Mesangial cell (primary cell): Measurements from ENCODE around the gene IFT20. TPM values are rescaled to one million over a fixed set of nuclear protein-coding genes. Genes with fewer than 3 reads are reported as not detected.

Experiments used
- total RNA-seq: library from RNA; depleted of rRNA; stranded (reverse); fragments of >200 nt; gene quantifications from 2 replicates; pipeline ENCODE4 v1.2.3, GENCODE V29; 2015

Gene IFT20, protein sequence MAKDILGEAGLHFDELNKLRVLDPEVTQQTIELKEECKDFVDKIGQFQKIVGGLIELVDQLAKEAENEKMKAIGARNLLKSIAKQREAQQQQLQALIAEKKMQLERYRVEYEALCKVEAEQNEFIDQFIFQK
- 20.7 and 32.5 TPM in 2 replicates for total RNA-seq

DNA sequence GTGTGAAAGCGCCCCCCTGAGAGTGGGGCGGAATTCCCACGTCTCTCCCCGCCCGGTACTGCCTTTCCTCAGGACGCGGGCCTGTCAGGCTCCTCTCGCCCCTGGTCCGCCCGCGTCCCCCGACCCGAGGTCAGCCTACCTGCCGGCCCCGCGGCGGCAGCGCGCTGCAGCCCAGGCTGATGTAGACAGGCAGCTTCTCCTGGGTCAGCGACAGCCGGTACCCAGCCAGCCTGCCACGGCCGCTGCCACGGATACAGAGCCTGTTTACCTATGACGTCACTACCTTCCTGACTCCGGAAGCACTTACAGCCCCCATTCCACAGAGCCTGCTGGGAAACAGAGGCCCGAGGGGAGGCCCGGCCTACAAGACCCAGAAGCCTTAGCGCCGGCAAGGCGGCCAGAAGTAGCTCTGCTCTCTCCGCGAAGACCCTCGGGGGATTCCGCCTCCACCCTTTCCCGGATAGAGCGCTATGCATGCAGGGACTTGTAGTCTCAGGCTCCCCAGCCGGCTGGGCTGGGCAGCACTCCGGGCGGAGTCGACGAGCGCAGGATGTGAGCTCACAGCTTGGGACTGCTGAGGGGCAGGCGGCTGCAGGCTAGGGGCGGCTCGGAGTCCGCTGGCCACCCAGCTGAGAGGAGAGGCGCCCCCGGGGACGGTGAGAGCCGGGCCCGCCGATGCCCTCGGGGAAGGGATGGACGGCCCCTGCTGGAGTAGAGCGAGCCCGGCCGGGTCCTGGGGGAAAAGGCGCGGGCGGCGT lies at the start of gene IFT20, which contains the start of gene TNFAIP1:
Gene IFT20 (minus strand): TSS at position 272 of the 758 bp plus-strand sequence. CDS start 3,487 bp downstream, outside the sequence.
Gene TNFAIP1 (plus strand): TSS at position 561 of the 758 bp plus-strand sequence. CDS start 3,761 bp downstream, outside the sequence.

DNA sequence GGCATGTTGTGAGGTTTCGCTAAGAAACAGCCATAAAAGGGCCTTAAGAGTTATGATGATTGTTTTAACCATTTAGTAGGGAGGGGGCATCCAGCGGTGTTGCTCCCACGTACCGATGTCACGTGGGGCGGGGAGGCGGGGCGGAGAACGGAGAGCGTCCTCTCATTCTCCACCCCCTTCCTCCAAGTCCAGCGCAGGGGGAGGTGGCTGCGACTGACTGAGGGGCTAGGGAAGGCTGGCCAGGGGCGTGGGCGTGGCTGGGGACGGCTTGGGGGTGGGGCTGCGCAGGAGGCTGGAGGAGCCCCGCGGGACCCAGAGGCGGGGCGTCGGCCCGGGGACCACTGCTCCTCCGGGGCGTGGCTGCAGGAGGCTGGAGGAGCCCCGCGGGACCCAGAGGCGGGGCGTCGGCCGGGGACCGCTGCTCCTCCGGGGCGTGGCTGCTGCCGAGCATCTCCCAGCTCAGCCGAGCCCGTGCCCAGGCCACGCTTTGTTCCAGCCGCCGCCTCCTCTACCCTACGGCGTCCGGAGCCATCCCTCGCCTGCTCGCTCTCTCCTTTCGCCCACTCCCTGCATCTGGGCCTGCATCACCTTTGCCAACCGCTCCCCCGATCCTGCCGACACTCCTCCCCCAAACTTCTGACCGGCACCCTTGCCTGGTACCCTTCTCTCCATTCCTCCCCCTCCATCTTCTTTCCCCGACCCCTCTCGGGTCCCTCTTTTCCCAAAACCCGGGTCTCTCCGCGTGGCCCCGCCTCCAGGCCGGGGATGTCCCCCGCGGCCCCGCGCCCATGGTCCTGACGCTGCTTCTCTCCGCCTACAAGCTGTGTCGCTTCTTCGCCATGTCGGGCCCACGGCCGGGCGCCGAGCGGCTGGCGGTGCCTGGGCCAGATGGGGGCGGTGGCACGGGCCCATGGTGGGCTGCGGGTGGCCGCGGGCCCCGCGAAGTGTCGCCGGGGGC lies 36.3 kb upstream of the IFT20 start, which contains the start of gene SARM1:
Gene SARM1 (plus strand): TSS at position 450 of the 958 bp plus-strand sequence. CDS start 339 bp downstream, at position 789.

DNA sequence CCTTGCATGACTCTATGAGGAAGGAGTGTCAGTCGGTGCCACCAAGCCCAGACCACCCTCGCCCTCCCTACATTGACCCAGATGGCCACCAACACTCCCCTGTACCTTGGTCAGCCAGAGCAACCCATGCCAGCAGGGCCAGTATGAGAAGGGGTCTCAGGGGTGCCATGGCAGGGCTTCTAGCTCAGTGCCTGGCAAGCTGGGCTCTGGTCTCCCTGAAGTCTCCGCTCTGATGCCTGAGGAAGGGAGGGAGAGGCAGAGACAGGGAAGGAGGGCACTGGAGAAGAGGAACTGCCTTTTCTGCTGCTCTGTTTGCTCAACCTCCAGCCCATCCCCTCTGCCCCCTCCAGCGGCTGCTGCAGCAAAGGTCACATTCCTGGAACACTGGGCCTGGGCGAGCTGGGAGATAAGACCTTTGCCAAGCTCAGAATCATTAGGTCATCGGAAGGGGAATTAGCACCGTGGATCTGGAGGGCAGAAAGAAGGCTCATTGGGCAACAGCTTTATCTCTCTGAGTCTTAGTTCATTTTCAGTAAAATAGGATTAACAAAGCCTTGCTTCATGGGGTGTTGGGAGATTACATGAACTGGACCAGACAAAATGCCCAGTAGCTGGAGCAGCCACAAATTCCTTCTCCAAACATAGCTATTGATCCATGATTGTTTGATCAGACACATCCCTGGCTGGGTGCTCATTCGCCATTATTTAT lies 34.9 kb upstream of the IFT20 start, which contains the start of gene VTN:
Gene VTN (minus strand): TSS at position 273 of the 709 bp plus-strand sequence. CDS start 104 bp downstream, at position 169.

DNA sequence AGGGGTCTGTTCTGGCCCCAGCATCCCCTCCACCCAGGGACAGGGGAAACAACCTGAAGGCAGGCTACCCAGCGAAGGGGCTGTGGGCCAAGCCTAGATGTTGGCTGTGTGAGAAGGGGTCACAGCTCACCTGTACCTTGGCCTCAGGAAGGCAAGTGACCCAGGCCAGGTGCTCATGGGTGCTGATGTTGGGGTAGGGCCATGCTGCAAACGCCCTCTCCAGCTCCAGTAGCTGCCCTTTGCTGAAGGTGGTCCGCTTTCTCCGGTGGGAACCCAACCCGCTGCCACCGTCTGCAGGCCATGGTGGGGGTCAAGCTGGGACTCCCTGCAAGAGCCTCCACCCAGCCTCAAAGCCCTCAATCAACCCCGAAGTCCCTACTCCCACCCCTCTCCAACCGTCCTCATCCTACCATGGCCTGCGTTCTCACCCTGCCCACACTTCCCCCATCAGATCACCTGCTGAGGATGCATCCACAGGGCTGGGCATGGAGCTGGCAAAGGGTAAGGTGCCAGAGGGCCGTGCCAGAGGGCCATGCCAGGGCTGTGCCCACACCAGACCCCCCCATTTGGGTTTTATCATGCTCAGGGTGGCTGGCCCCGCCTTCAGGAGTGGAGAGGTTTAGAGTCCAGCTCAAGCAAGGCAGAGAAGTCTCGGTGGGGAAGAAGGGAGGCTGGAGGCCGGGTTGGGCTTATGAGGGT lies 29.5 kb upstream of the IFT20 start, which contains the start of gene SEBOX:
Gene SEBOX (minus strand): TSS at position 535 of the 699 bp plus-strand sequence. CDS start 48 bp downstream, at position 487.

DNA sequence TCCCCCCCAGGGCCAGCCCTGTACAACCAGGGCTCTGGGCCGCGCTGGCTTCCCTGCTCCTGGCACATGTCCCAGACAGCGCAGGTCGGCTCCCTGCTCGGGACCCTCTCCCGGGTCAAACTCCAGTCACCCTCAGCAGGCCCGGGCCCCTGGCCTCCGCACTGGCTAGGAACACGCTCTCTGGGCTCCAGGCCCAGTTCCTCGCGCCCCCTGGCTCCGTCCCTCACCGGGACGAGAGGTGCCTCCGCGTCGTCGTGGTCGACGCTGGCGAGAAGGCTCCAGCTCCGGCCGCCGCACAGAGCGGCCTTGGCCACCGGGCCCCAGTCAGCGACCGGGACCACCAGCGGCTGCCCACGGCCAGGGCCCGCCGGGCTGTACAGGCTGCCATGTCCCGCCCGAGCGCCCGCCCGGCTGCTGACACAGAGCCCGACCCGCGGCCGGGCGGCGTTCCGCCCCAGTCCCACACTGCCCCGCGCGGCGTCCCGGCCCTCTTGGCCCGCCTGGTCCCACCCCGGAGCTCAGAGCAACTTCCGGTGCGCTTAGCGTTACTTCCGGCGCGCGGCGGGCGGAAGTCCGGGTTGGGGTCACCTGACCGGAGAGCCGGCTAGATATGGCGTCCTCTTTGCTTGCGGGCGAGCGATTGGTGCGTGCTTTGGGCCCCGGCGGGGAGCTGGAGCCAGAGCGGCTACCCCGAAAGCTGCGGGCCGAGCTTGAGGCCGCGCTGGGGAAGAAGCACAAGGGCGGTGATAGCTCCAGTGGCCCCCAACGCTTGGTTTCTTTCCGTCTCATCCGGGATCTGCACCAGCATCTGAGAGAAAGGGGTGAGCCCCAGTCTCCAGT lies 22.0 kb upstream of the IFT20 start, which contains the start of gene POLDIP2:
Gene POLDIP2 (minus strand): TSS at position 467 of the 840 bp plus-strand sequence. CDS start 79 bp downstream, at position 388.

DNA sequence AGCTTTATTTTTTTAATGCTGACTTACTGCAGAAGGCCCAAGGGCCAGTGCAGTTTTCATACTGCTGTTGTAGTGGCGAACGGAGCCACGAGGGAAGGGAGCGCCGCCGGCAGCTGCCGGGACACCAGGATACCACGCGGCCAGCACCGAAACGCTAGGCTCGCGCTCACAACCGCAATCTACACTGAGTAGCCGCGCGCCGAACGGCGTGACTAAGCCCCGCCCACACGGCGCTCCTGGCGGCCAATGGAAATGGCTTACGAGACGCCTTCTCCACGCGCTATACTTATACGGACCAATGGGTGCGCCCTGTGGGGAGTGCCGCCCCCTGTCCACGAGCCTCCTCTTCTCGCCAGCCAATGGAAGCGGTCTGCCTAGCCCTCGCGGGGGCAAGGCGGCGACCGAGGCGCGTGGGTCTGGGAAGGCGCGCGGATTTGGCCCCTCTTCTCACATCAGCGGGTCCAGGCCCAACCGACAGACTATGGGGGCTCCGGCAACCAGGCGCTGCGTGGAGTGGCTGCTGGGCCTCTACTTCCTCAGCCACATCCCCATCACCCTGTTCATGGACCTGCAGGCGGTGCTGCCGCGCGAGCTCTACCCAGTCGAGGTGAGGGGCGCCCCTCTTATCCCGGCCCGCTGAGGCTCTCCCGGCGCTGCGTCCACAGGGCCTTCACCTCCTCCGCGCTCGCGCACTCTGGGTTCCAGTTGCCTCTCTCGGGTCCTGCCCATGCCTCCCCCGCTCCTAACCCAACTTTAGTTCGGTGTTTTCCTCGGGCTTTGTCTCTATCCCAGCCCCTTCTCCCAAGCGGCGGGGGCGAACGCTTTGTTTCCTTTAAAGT lies 16.3 kb downstream of the IFT20 start, which contains the start of gene TMEM97:
Gene TMEM97 (plus strand): TSS at position 442 of the 839 bp plus-strand sequence. CDS start 40 bp downstream, at position 482.

Other genes starting within 250 kb of the IFT20 start
- gene TMEM97, start 16.3 kb downstream of the IFT20 start, total RNA-seq, result 14.7 and 29.7 TPM in 2 replicates
- gene TNFAIP1, start 289 bp upstream of the IFT20 start, total RNA-seq, result 54.1 and 71.2 TPM in 2 replicates
- 122 and 145 TPM in 2 replicates for gene POLDIP2, start 22.1 kb upstream of the IFT20 start, total RNA-seq
- gene SEBOX, start 29.7 kb upstream of the IFT20 start, total RNA-seq, result not detected in 2 replicates
- 0.13 TPM in 1 of 2 replicates, not detected in the other for gene VTN, start 34.8 kb upstream of the IFT20 start, total RNA-seq
- gene SARM1, start 36.2 kb upstream of the IFT20 start, total RNA-seq, result 5.4 and 10.8 TPM in 2 replicates
- 1.1 and 5.7 TPM in 2 replicates for gene SLC46A1, start 70.7 kb upstream of the IFT20 start, total RNA-seq
- not detected in 2 replicates for gene SLC13A2, start 138.2 kb upstream of the IFT20 start, total RNA-seq
- gene FOXN1, start 170.9 kb upstream of the IFT20 start, total RNA-seq, result not detected in 2 replicates
- gene UNC119, start 217.2 kb upstream of the IFT20 start, total RNA-seq, result 31.9 and 40.9 TPM in 2 replicates
- gene PIGS, start 236.1 kb upstream of the IFT20 start, total RNA-seq, result 76.3 and 162 TPM in 2 replicates
- 14.8 and 39.7 TPM in 2 replicates for gene ALDOC, start 241.4 kb upstream of the IFT20 start, total RNA-seq